IPS DF 19.7 (cell line): ENCODE data around the gene C16orf92.
A peak's percentile ranks its signal among the peaks of the same experiment; 100 is the strongest.

Source experiments
- DNase-seq: peaks from one replicate; pipeline ENCODE4 v3.0.0-alpha.2; 2013; ENCODE audit warnings: low read depth, low spot score

C16orf92 gene

DNA sequence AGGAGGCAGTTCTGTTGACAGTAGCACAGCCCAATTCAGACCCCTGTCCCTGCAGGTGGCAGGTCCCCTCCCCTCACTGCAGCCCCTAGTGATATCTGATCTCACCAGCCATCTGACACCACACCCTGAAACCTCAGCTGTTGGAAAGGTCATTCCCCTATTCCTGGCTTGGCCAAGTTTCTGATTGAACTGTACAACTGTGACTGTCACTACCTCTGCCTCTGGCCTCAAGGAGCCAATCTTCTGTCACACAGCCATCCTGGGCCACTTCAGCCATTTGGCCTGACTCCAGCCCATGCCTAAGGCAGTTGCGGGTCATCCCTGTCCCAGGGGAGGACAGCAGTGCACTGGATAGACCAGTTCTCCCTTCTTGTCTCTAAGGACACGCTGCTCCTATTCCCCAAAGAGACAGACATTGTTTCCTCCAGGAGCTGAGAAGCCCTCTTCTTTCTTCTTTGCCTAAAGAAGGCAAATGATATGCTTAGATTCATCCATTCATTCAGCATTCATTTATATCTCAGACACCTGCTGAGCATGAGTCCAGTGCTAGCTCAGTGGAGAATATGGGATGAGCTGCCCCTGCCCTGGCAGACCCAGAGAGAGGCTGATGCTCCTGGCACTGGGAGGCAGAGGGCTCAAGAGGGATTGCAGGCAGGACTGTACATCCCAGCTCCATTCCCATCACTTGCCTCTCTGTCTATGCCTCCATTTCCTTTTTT lies 38.0 kb downstream of the C16orf92 start:
- no peak for DNase-seq

DNA sequence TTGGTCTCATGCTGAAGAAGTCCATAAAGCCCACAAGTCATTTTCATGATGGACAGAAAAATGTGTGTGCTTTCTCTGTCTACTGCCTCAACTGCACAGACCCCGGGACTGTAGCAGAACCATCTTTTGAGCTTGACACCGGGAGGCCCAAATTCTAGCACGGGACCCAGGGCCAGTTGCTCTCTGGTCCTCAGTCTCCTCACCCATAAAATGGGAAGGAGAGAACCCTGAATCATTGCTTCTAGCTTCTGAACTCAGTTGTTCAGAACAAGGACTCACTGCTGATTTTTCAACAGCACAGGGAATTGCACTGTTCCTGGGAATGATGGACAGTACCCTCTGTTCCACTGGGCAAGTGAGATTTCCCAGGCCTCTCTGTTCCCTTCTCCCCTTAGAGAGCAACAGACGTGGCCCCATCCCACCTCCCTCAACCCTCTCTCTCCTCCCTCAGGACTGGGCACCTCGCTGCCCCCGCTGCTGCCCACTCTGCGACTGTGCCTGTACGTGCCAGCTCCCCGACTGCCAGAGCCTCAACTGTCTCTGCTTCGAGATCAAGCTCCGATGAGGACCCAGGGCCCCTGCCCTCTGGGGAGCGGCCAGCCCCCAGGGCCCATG lies 40.4 kb downstream of the C16orf92 start:
- no peak for DNase-seq

DNA sequence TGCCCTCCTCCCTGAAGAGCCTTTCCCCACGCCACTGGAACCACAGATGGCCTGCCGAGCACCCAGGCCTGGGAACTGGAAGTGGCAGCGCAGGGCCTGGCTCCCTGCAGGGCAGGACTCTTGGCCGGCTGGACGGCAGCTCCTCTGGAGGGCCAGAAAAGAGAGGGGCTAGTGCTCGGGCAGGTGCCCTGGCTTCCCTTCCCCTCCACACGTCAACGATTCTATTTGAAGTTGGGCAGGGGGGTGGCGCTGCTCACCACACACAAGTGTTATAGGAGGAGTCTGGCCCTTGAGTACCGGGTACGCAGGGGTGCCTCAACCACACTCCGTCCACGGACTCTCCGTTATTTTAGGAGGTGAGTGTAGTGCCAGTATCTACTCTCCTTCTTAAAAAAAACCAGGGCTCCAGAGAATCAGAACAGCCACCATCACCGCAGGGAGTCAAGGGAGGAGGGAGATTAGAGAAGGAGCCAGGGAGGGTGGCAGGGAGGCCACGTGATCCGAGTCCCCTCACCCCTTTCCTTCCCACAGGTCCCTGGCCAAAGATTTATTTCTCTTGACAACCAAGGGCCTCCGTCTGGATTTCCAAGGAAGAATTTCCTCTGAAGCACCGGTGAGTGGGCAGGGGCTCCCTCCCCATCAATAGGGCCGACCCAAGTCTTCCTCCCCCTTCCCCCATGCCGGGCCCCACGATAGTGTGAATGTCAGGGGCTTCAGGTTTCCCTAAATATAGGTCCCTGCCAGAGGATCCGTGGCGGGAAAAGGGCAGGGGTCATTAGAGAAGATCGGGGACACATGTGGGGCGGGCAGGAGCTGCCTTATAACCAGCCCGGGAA lies 41.1 kb downstream of the C16orf92 start:
- DNase-seq, result no peak

DNA sequence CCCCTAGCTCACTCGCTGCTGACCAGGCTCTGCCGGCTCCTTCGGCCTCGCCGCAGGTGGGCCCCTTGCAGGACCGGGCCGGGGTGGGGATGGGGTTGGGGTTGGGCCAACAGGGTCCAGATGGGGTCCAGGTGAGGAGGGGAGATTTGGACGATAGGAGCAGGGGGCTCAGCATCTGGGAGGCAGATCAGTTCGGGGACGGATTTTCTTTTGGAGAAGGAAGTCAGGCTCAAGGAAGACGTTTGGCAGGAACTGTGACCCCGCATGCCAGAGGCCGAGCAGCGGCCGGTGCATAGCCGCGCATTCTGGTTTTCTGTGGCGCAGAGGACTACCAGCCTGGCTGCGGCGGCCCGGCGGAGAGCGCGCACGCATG lies 41.7 kb downstream of the C16orf92 start:
- no peak for DNase-seq

- DNase-seq, result peak; percentile 74
These were observed 42.3 kb downstream of the C16orf92 start, which contains the start of gene ALDOA for GRCh38 chr16:30065102-30065942. Gene ALDOA, plus strand, starts transcription at chr16:30065760. Its CDS starts 1,138 bp downstream, at chr16:30066898.

DNA sequence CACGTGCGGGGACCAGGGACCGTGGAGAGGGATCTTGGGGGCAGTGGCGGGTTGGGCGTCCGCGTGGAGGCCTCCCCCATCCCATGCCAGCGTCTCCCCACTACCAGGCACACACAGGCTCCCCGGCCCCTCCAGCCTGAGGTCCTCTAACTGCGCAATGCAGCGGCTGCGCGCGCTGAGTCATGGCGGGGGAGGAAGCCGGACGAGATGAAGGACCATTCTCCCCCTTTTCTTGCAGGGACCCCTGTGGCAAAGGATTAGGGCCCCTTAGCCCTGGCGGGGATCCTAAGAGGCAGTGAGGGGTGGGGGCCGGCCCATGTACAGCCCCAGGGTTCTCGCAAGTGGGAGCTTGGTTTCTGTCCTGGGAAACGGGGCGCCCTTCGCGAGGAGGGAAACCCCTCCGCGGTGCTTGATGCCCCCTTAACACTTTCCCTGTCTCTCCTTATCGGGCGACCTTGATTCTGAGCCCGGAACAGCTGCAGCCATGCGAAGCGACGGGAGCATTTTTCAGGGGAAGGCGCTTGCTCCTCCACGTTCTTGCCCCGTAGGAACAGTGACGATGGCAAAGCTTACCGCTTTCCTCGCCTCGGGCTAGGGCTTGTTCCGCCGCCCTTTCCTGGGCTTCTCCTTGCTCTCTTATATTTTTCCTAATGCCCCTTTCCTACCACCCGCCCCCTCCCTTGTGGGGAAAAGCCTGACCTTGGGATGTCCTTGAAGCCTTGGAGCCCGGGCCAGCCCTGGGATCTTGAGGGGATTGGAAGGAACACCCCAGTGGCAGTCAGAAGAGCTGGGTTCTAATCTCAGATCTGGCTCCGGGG lies 43.2 kb downstream of the C16orf92 start:
- DNase-seq, result no peak

GRCh38 chr16:30066761-30067583 lies 44.0 kb downstream of the C16orf92 start:
- no peak for DNase-seq

DNA sequence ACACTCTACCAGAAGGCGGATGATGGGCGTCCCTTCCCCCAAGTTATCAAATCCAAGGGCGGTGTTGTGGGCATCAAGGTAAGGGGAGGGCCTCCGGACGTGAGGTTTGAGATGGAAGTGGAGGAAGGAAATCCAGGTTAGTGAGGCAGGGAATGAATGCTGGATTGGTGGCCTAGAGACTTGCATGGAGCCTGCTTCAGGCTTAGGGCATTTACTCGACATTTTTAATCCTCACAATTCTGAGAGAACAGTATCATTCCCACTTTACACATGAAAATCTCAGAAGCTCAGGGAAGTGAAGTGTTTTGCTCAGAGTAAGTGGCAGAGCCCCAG lies 44.6 kb downstream of the C16orf92 start:
- no peak for DNase-seq

- no peak for DNase-seq
These were observed 45.3 kb downstream of the C16orf92 start for GRCh38 chr16:30068333-30068732.

- DNase-seq, result no peak
These were observed 46.0 kb downstream of the C16orf92 start for GRCh38 chr16:30068750-30069610.

DNA sequence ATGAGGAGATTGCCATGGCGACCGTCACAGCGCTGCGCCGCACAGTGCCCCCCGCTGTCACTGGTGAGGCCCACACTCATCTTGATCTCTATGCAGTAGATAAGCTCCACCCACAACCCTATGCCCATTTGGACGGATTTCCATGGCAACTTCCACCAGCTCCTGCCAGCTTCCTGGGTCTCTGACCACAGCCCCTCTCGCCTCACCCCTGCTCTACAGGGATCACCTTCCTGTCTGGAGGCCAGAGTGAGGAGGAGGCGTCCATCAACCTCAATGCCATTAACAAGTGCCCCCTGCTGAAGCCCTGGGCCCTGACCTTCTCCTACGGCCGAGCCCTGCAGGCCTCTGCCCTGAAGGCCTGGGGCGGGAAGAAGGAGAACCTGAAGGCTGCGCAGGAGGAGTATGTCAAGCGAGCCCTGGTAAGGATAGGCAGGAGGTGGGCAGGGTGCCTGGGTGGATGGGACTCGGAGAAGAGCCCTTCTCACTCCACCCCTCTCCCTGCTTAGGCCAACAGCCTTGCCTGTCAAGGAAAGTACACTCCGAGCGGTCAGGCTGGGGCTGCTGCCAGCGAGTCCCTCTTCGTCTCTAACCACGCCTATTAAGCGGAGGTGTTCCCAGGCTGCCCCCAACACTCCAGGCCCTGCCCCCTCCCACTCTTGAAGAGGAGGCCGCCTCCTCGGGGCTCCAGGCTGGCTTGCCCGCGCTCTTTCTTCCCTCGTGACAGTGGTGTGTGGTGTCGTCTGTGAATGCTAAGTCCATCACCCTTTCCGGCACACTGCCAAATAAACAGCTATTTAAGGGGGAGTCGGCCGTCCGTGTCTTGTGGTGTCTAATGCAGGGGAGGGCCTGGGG lies 46.8 kb downstream of the C16orf92 start:
- no peak for DNase-seq

DNA sequence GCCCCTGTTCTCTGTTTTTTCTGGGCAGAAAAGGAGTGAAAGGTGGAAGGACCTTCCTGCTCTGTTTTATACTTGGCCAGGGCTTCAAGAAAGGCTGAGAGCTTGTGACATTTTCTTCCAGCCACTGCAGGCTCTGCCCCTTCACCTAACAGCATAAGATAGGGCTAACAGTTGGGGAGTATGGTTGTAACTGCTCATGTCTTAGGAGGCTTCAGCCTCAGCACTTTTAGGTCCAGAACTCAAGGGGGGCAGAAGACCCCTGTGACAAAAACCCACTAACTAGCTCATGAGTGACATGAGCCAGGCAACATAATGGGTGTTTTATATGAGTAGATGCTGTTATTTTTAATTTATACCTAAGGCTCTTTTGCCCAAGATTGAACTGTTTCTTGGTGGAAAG lies 47.5 kb downstream of the C16orf92 start:
- DNase-seq, result no peak
